ENCODE measurements around the gene LEMD2.

DNA sequence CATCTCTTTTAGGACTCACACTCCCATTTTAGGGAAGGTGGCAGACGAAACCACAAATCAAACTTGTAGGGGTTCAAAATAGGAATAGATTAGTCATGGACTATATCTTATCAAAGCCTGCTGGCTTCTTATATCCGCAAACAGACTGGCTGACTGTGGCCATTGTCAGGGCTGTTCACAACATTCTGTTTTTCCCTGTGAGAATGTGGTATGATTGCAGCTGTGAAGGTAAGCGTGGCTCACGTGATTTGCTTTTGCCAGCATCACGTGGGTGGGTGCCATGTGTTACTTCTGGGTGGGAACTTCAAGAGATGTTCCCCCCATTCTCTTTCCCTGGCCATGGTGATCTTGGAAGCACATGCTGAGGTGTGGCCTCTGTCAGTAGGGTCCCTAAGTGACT is 48.1 kb downstream of the LEMD2 start:
- TF ChIP-seq EP300 (IDR thresholded peaks at IDR 0.05), result no peak
- TF ChIP-seq, protein P1, sequence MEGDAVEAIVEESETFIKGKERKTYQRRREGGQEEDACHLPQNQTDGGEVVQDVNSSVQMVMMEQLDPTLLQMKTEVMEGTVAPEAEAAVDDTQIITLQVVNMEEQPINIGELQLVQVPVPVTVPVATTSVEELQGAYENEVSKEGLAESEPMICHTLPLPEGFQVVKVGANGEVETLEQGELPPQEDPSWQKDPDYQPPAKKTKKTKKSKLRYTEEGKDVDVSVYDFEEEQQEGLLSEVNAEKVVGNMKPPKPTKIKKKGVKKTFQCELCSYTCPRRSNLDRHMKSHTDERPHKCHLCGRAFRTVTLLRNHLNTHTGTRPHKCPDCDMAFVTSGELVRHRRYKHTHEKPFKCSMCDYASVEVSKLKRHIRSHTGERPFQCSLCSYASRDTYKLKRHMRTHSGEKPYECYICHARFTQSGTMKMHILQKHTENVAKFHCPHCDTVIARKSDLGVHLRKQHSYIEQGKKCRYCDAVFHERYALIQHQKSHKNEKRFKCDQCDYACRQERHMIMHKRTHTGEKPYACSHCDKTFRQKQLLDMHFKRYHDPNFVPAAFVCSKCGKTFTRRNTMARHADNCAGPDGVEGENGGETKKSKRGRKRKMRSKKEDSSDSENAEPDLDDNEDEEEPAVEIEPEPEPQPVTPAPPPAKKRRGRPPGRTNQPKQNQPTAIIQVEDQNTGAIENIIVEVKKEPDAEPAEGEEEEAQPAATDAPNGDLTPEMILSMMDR (IDR thresholded peaks at IDR 0.05), result no peak
- no peak for TF ChIP-seq POLR2AphosphoS5 (IDR thresholded peaks at IDR 0.05)
- TF ChIP-seq POLR2A (IDR thresholded peaks at IDR 0.05; ENCODE audit: low read depth), result no peak

Data from esophagus muscularis mucosa (tissue), 4 donors.